Esophagus muscularis mucosa (tissue), 4 donors: ENCODE results near the gene GDPD2. TPM values are rescaled to one million over a fixed set of nuclear protein-coding genes. Genes with fewer than 3 reads are reported as not detected.

Experiments used
- DNase-seq: peaks from one replicate; pipeline ENCODE4 v3.0.0-alpha.2; 2017; ENCODE audit errors: extremely low spot score
- H3K27ac ChIP-seq, 4 donors: fragments of 200-600 bp; sonication (generic); replicated peaks in 1 of 4; 1 replicate in 3 of 4; 2 replicates in 1 of 4; pipeline ENCODE4 v1.5.1; 2016 to 2019; ENCODE audit warnings: mild to moderate bottlenecking in 1 of 4
- H3K27me3 ChIP-seq, 4 donors: fragments of 200-600 bp; sonication (generic); one replicate each; pipeline versions ENCODE4 v1.5.1 to v1.6.0; 2016 to 2019
- H3K36me3 ChIP-seq, 4 donors: fragments of 200-600 bp; sonication (generic); one replicate each; pipeline ENCODE4 v1.5.1; 2016 to 2019
- H3K4me1 ChIP-seq, 4 donors: fragments of 200-600 bp; sonication (generic); one replicate each; pipeline ENCODE4 v1.5.1; 2016 to 2019
- H3K4me3 ChIP-seq, 4 donors: fragments of 200-600 bp; sonication (generic); 1 replicate in 2 of 4; 2 replicates in 2 of 4; pipeline ENCODE4 v1.5.1; 2016 to 2019; ENCODE audit warnings: mild to moderate bottlenecking in 4 of 4, moderate library complexity in 1 of 4
- H3K9me3 ChIP-seq, 4 donors: fragments of 200-600 bp; sonication (generic); 1 replicate in 3 of 4; 2 replicates in 1 of 4; pipeline ENCODE4 v1.5.1; 2016 to 2019
- CTCF ChIP-seq, 3 experiments: fragments of 200-600 bp in 2 of 3; fragments of 450-650 bp in 1 of 3; sonication (generic) in 2 of 3; IDR thresholded peaks; one replicate each; pipeline ENCODE4 v1.5.1; 2017 to 2019; ENCODE audit warnings: antibody characterized with exemption in 3 of 3, mild to moderate bottlenecking in 2 of 3, moderate library complexity in 1 of 3
- EP300 ChIP-seq: sonication (generic); formaldehyde crosslinking; IDR thresholded peaks from one replicate; pipeline ENCODE4 v1.6.1; 2017; ENCODE audit warnings: antibody characterized with exemption
- POLR2A ChIP-seq: fragments of 450-650 bp; IDR thresholded peaks from one replicate; pipeline ENCODE4 v1.6.1; 2017; ENCODE audit warnings: antibody characterized with exemption, moderate library complexity, mild to moderate bottlenecking, low read depth
- POLR2AphosphoS5 ChIP-seq, 2 donors: sonication (generic); formaldehyde crosslinking; IDR thresholded peaks; one replicate each; pipeline ENCODE4 v1.6.1; 2017; ENCODE audit warnings: antibody characterized with exemption in 2 of 2
- WGBS: methylation state at CpG from one replicate; pipeline ENCODE4 v1.1.5; 2018; 5-methylcytosine and 5-hydroxymethylcytosine counted together
- intact Hi-C: fragments of 100-400 bp; cut with DNase I; formaldehyde crosslinking; loops from one replicate; pipeline ENCODE4 v1.15.1; 2023
- total RNA-seq, 4 donors: library from RNA; depleted of rRNA; stranded (reverse); fragments of >200 nt; gene quantifications; one replicate each; pipeline versions ENCODE4 v1.1.0 to v1.2.1, GENCODE V29; 2016

GDPD2 gene
- total RNA-seq, 4 donors from 2014 or later = not detected

- Histone ChIP-seq H3K27me3 (no peaks in the 10 kb centered on the region), H3K36me3 (no peaks in the 10 kb centered on the region), H3K27ac (peak overlapping the region; percentile 64 to 85 (median 78)), H3K9me3 (no peaks in the 10 kb centered on the region), H3K4me1 (peaks cover 0 to 15% (median 12%) of the 10 kb centered on the region in 4 donors), H3K4me3 (peak overlapping the region; percentile 61 to 72 (median 66))
- WGBS = 51% methylated on average over 15 of the region's 15 CpGs
- intact Hi-C loops = loop anchor here (10.0 kb wide), 2 partner anchors 138 to 298 kb away; partner anchors contain the start of genes IGBP1 and KIF4A
- DNase-seq = no peak
- TF ChIP-seq POLR2A (no peak), EP300 (no peak), POLR2AphosphoS5 (IDR thresholded peaks at IDR 0.05) (no peak)
Observed at GRCh38 chrX:70432936-70433847, 10.1 kb downstream of the GDPD2 start.

GRCh38 chrX:70433848-70434351, 10.8 kb downstream of the GDPD2 start:
- intact Hi-C loops = loop anchor here (10.0 kb wide), 2 partner anchors 139 to 299 kb away; partner anchors contain the start of genes IGBP1 and KIF4A
- Histone ChIP-seq H3K9me3 (no peaks in the 10 kb centered on the region), H3K27me3 (no peaks in the 10 kb centered on the region), H3K4me1 (peaks cover 0 to 15% (median 12%) of the 10 kb centered on the region in 4 donors), H3K27ac (peak overlapping the region; percentile 64 to 85 (median 78)), H3K36me3 (no peaks in the 10 kb centered on the region), H3K4me3 (peak overlapping the region; percentile 61 to 72 (median 66))
- DNase-seq = peak; percentile 92
- no peak for TF ChIP-seq POLR2A
- peak in 1 of 2 donors; percentile 47 for TF ChIP-seq POLR2AphosphoS5 (IDR thresholded peaks at IDR 0.05)
- TF ChIP-seq EP300 = no peak
- peak; percentile 59 to 76 (median 59) for TF ChIP-seq CTCF (IDR thresholded peaks at IDR 0.05)
- WGBS = 25% methylated on average over 32 of the region's 37 CpGs

GRCh38 chrX:70434352-70434866, 11.3 kb downstream of the GDPD2 start:
- 40% methylated on average over 13 of the region's 45 CpGs for WGBS
- intact Hi-C loops = loop anchor here (10.0 kb wide), 2 partner anchors 140 to 300 kb away; partner anchors contain the start of genes IGBP1 and KIF4A
- no peaks in the 10 kb centered on the region for H3K36me3 ChIP-seq
- peak; percentile 93 for DNase-seq
- H3K27ac ChIP-seq = peak overlapping the region; percentile 64 to 85 (median 78)
- H3K4me1 ChIP-seq = peaks cover 0 to 15% (median 12%) of the 10 kb centered on the region in 4 donors
- H3K4me3 ChIP-seq = peak overlapping the region; percentile 61 to 72 (median 66)
- no peaks in the 10 kb centered on the region for H3K9me3 ChIP-seq
- TF ChIP-seq POLR2AphosphoS5 (IDR thresholded peaks at IDR 0.05) = peak; percentile 38 to 77
- TF ChIP-seq POLR2A = no peak
- no peak for TF ChIP-seq CTCF (IDR thresholded peaks at IDR 0.05)
- no peak for TF ChIP-seq EP300
- H3K27me3 ChIP-seq = no peaks in the 10 kb centered on the region

- Histone ChIP-seq H3K27me3 (no peaks in the 10 kb centered on the region), H3K36me3 (no peaks in the 10 kb centered on the region), H3K9me3 (no peaks in the 10 kb centered on the region), H3K27ac (peak overlapping the region; percentile 64 to 85 (median 78)), H3K4me1 (peaks cover 0 to 15% (median 12%) of the 10 kb centered on the region in 4 donors), H3K4me3 (peak overlapping the region; percentile 61 to 72 (median 66))
- TF ChIP-seq POLR2AphosphoS5 (IDR thresholded peaks at IDR 0.05) = no peak
- DNase-seq = no peak
- 40% methylated on average over 13 of the region's 17 CpGs for WGBS
- intact Hi-C loops = loop anchor here (10.0 kb wide), 2 partner anchors 140 to 300 kb away; partner anchors contain the start of genes IGBP1 and KIF4A
Observed at GRCh38 chrX:70434914-70435586, 11.9 kb downstream of the GDPD2 start.

GRCh38 chrX:70436343-70436742, 13.2 kb downstream of the GDPD2 start:
- 50% methylated on average over 4 of the region's 16 CpGs for WGBS
- intact Hi-C loops = loop anchor here (10.0 kb wide), 2 partner anchors 142 to 302 kb away; partner anchors contain the start of genes IGBP1 and KIF4A
- H3K27ac ChIP-seq = no peak overlapping the region

More at GRCh38 chrX:70436343-70436742, 13.2 kb downstream of the GDPD2 start:
- Histone ChIP-seq H3K27me3 (no peaks in the 10 kb centered on the region), H3K9me3 (no peaks in the 10 kb centered on the region), H3K36me3 (no peaks in the 10 kb centered on the region), H3K4me3 (no peak overlapping the region), H3K4me1 (peaks cover 0 to 15% (median 12%) of the 10 kb centered on the region in 4 donors)
- no peak for DNase-seq
- no peak for TF ChIP-seq POLR2AphosphoS5 (IDR thresholded peaks at IDR 0.05)
- TF ChIP-seq POLR2A = no peak
- no peak for TF ChIP-seq EP300
